HG03439 (cell line): Measurements from ENCODE around the gene YPEL5.
A peak's percentile ranks its signal among the peaks of the same experiment; 100 is the strongest.
"Not testable (repeated sequence)": the region's sequence is repeated elsewhere in the genome, so short reads cannot be mapped to it uniquely, and the experiment has no call there.

Source experiments
- ATAC-seq: cut with Tn5 transposase; IDR thresholded peaks from one replicate; pipeline ENCODE4 v1.9.1; 2021; ENCODE audit warnings: mild to moderate bottlenecking, moderate library complexity; ENCODE audit not compliant: unreplicated experiment

Gene YPEL5

GRCh38 chr2:30146337-30147195, at the start of gene YPEL5:
TSS of gene YPEL5 (plus strand) at chr2:30147007. CDS start at chr2:30156652, 9,645 bp downstream.
- peak; percentile 93 for ATAC-seq

GRCh38 chr2:30098266-30099005, 48.4 kb upstream of the YPEL5 start:
- ATAC-seq = no peak

GRCh38 chr2:30099366-30099765, 47.4 kb upstream of the YPEL5 start:
- not testable (repeated sequence) for ATAC-seq

GRCh38 chr2:30100691-30101090, 46.1 kb upstream of the YPEL5 start:
- not testable (repeated sequence) for ATAC-seq

GRCh38 chr2:30104307-30104706, 42.5 kb upstream of the YPEL5 start:
- ATAC-seq = no peak

- no peak for ATAC-seq
Measured at GRCh38 chr2:30105556-30105955, 41.3 kb upstream of the YPEL5 start.

GRCh38 chr2:30106543-30106942, 40.3 kb upstream of the YPEL5 start:
- ATAC-seq = no peak

GRCh38 chr2:30108192-30108591, 38.6 kb upstream of the YPEL5 start:
- no peak for ATAC-seq

GRCh38 chr2:30108851-30109250, 38.0 kb upstream of the YPEL5 start:
- no peak for ATAC-seq

- ATAC-seq = no peak
Measured at GRCh38 chr2:30109856-30110255, 37.0 kb upstream of the YPEL5 start.

GRCh38 chr2:30110773-30111172, 36.0 kb upstream of the YPEL5 start:
- no peak for ATAC-seq

- ATAC-seq = not testable (repeated sequence)
Measured at GRCh38 chr2:30111186-30111585, 35.6 kb upstream of the YPEL5 start.

- ATAC-seq = no peak
Measured at GRCh38 chr2:30112561-30112960, 34.2 kb upstream of the YPEL5 start.

GRCh38 chr2:30113617-30114293, 33.1 kb upstream of the YPEL5 start:
- ATAC-seq = no peak

GRCh38 chr2:30115141-30115980, 31.4 kb upstream of the YPEL5 start:
- ATAC-seq = no peak

GRCh38 chr2:30115981-30116285, 30.9 kb upstream of the YPEL5 start:
- no peak for ATAC-seq

- no peak for ATAC-seq
Measured at GRCh38 chr2:30122362-30122761, 24.4 kb upstream of the YPEL5 start.

GRCh38 chr2:30127016-30127893, 19.6 kb upstream of the YPEL5 start:
- no peak for ATAC-seq

GRCh38 chr2:30134582-30134981, 12.2 kb upstream of the YPEL5 start:
- ATAC-seq = no peak

GRCh38 chr2:30135541-30135940, 11.3 kb upstream of the YPEL5 start:
- no peak for ATAC-seq
